Hippocampal formation (tissue), 2 donors: ENCODE results near the gene LKAAEAR1.
"Not testable (repeated sequence)": the region's sequence is repeated elsewhere in the genome, so short reads cannot be mapped to it uniquely, and the experiment has no call there.

ENCODE experiments used
- DNase-seq, 2 donors: peaks; one replicate each; lab custom pipeline; 2025; lab: John Stamatoyannopoulos, UW

Gene LKAAEAR1

GRCh38 chr20:64083804-64084684, at the start of gene LKAAEAR1:
LKAAEAR1 (minus strand) TSS chr20:64084398; CDS start chr20:64084219, 179 bp downstream.
- no peak for DNase-seq

DNA sequence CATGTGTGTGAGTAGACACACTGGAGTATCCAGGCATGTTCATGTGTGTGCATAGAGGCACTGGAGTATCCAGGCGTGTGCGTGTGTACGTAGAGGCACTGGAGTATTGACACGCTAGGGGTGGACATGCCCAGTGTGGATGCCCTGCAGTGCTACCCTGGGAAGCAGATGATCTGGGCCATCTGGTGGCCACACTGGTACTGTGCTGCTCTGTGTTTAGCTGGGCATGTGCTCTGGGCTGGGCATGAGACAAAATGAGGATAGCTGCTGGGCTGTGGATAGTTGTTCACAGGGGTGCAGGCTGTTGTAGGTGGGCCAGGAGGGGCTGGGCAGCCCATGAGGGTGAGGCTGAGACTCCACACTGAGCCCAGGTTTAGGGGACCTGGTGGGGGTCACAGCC, 47.2 kb upstream of the LKAAEAR1 start:
- no peak for DNase-seq

DNA sequence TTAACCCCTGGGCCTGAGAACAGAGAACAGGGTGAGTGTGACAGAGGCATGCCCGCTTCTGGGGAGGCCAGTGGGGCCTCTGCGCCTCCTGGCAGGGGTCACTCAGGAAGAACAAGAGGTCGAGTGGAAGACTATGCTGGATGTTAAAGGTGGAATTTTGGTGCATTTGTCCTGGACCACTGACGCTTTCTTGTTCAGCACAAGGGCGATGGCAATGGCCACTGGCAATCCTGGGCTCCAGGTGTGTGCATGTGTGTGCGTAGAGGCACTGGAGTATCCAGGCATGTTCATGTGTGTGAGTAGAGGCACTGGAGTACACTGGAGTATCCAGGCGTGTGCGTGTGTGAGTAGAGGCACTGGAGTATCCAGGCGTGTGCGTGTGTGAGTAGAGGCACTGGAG, 46.7 kb upstream of the LKAAEAR1 start:
- DNase-seq, result no peak

- no peak for DNase-seq
These were observed 46.1 kb upstream of the LKAAEAR1 start for GRCh38 chr20:64130271-64130670.

GRCh38 chr20:64129146-64129782, 45.1 kb upstream of the LKAAEAR1 start:
- no peak for DNase-seq

GRCh38 chr20:64123517-64123916, 39.3 kb upstream of the LKAAEAR1 start:
- DNase-seq, result not testable (repeated sequence)

- DNase-seq, result not testable (repeated sequence)
These were observed 38.7 kb upstream of the LKAAEAR1 start for GRCh38 chr20:64122927-64123326.

GRCh38 chr20:64121586-64121985, 37.4 kb upstream of the LKAAEAR1 start:
- DNase-seq, result no peak

DNA sequence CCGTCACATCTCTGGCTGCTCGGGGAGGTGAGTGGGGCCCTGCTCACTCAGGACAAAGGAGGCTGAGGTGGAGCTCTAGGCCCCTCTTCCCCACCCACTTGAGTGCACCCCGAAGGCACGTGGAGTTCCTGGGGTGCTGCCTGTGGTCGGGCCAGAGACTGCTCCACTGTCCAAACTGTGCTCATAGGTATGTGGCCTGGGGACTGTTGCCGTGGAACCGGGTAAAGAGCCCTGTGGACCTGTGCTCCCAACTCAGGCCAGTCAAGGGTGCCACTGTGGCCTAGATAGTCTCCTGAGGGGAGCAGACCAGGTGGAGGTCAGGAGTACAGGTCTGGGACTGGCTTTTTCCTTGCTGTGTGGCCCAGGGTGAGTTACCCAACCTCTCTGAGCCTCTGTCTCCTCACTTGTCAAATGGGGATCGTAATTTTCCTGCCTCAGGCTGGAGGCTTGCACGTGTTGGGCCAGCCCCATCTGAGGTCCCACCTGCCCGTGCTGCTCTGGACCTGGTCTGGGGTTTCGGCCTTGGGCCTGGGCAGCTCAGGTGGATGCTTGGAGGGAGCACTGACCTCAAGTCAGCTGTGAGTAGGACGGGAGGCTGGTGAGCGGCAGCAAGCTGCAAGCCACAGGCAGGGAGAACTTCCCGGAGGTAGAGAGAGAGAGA, 35.6 kb upstream of the LKAAEAR1 start:
- no peak for DNase-seq

- no peak for DNase-seq
These were observed 35.1 kb upstream of the LKAAEAR1 start for GRCh38 chr20:64119301-64119680.

DNA sequence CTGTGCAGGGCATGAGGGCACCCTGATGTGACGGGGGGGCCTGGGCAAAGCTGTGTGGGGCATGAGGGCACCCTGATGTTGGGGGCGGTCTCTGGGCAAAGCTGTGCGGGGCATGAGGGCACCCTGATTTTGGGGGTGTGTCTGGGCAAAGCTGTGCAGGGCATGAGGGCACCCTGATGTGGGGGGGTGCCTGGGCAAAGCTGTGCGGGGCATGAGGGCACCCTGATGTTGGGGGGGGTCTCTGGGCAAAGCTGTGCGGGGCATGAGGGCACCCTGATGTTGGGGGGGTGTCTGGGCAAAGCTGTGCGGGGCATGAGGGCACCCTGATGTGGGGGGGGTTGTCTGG, 33.2 kb upstream of the LKAAEAR1 start:
- DNase-seq, result not testable (repeated sequence)

GRCh38 chr20:64116541-64117431, 32.6 kb upstream of the LKAAEAR1 start:
- DNase-seq, result no peak

GRCh38 chr20:64116016-64116415, 31.8 kb upstream of the LKAAEAR1 start:
- DNase-seq, result no peak

GRCh38 chr20:64115171-64115911, 31.1 kb upstream of the LKAAEAR1 start:
- DNase-seq, result peak in 1 of 2 donors; percentile 40

GRCh38 chr20:64114356-64114971, 30.3 kb upstream of the LKAAEAR1 start:
- DNase-seq, result no peak

GRCh38 chr20:64113796-64114355, 29.7 kb upstream of the LKAAEAR1 start:
- DNase-seq, result no peak

- no peak for DNase-seq
These were observed 29.2 kb upstream of the LKAAEAR1 start for GRCh38 chr20:64113444-64113775.

DNA sequence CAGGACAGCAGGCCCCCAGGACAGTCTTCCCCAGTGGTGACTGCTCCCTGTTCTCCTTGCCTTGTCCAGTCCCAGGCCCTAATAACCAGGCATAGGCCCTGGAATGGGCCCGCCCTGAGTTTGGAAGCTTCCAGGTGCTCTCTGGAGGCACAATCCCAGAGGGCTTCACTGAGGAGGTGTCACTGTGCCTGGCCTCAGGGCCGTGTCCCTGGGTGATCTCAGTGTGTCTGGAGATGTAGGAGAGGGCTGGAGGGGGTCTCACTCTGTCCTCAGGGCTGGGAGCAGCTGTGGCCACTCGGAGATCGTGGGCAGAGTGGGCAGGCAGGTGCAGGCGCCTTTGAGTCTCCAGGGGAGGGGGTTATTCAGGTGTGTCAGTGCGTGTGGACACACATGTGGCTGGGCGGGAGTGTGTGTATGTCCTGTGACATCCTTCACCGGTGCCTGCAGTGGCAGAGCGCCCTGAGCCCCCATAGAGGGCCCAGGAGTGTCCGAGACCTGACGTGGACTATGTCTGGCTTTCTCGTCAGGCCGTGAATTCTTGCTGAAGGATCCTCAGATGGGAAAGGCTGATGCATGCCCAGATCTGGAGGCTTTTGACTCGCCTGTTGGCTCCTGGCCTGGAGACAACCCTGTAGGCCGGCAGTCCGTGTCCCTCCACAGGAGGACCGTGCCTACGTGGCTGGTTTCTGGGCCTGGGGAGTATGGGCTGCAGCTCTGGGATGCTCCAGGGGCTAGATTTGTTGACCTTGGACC, 28.7 kb upstream of the LKAAEAR1 start:
- DNase-seq, result no peak

- DNase-seq, result no peak
These were observed 27.8 kb upstream of the LKAAEAR1 start for GRCh38 chr20:64111841-64112641.
